ENCODE measurements around the gene IMPG1.

The IMPG1 gene, protein sequence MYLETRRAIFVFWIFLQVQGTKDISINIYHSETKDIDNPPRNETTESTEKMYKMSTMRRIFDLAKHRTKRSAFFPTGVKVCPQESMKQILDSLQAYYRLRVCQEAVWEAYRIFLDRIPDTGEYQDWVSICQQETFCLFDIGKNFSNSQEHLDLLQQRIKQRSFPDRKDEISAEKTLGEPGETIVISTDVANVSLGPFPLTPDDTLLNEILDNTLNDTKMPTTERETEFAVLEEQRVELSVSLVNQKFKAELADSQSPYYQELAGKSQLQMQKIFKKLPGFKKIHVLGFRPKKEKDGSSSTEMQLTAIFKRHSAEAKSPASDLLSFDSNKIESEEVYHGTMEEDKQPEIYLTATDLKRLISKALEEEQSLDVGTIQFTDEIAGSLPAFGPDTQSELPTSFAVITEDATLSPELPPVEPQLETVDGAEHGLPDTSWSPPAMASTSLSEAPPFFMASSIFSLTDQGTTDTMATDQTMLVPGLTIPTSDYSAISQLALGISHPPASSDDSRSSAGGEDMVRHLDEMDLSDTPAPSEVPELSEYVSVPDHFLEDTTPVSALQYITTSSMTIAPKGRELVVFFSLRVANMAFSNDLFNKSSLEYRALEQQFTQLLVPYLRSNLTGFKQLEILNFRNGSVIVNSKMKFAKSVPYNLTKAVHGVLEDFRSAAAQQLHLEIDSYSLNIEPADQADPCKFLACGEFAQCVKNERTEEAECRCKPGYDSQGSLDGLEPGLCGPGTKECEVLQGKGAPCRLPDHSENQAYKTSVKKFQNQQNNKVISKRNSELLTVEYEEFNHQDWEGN

DNA sequence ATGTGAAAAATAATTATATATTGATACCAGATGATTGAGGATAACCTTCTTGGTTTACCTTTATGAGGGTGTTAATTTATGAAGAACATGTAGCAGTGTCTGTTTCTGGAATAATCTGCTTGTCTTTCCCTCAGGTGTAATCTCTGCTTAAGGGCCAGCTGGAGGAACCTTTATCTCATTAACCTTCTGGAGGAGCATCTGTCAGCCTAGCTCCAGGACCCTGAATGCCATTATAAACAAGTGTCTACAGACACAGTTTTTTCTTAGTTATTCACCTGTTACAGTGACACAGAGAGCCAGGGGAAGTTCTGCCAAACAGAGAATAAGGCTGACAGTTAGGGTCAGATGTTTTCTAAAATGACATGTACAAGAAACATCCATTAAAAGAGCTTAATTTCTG, at the start of gene IMPG1:
IMPG1 (minus strand) TSS at position 101 of the 400 bp plus-strand sequence. CDS start 174 bp downstream, outside the sequence.
- TF ChIP-seq, protein P1, sequence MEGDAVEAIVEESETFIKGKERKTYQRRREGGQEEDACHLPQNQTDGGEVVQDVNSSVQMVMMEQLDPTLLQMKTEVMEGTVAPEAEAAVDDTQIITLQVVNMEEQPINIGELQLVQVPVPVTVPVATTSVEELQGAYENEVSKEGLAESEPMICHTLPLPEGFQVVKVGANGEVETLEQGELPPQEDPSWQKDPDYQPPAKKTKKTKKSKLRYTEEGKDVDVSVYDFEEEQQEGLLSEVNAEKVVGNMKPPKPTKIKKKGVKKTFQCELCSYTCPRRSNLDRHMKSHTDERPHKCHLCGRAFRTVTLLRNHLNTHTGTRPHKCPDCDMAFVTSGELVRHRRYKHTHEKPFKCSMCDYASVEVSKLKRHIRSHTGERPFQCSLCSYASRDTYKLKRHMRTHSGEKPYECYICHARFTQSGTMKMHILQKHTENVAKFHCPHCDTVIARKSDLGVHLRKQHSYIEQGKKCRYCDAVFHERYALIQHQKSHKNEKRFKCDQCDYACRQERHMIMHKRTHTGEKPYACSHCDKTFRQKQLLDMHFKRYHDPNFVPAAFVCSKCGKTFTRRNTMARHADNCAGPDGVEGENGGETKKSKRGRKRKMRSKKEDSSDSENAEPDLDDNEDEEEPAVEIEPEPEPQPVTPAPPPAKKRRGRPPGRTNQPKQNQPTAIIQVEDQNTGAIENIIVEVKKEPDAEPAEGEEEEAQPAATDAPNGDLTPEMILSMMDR (IDR thresholded peaks at IDR 0.05; ENCODE audit: extremely low read depth, insufficient read depth, missing control alignments): no peak
- no peak for DNase-seq (ENCODE audit: low spot score)
- in situ Hi-C loops (cut with MboI; ENCODE audit: low pct_unique_long_range_greater_than_20kb, low sequenced_read_pairs, unreplicated experiment): no loop called here

DNA sequence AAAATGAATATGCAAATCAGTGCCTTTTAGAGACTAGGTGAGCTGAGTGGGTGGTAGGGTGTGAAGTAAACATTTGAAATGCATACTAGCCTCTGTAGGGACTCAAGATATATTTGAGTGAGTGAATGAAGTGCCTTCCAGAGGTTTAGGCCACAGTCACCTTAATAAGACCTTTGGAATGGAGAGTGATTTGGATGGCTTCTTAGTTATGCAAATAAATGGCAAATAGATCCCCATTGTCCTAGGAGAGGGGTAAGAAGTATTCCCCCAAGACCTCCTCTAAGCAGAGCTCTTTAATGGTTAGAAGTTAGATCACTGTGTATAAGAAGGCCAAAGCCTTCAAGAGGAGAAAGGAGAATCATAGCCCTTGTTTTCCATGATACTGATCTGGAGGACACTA, 47.8 kb upstream of the IMPG1 start:
- TF ChIP-seq, protein P1 (IDR thresholded peaks at IDR 0.05; ENCODE audit: extremely low read depth, insufficient read depth, missing control alignments): no peak
- in situ Hi-C loops (cut with MboI; ENCODE audit: low pct_unique_long_range_greater_than_20kb, low sequenced_read_pairs, unreplicated experiment): no loop called here
- no peak for DNase-seq (ENCODE audit: low spot score)

- in situ Hi-C loops (cut with MboI; ENCODE audit: low pct_unique_long_range_greater_than_20kb, low sequenced_read_pairs, unreplicated experiment): no loop called here
- no peak for DNase-seq (ENCODE audit: low spot score)
- TF ChIP-seq, protein P1 (IDR thresholded peaks at IDR 0.05; ENCODE audit: extremely low read depth, insufficient read depth, missing control alignments): no peak
These were observed 819 bp upstream of the IMPG1 start for GRCh38 chr6:76073281-76073680.

- TF ChIP-seq, protein P1 (IDR thresholded peaks at IDR 0.05; ENCODE audit: extremely low read depth, insufficient read depth, missing control alignments): no peak
- in situ Hi-C loops (cut with MboI; ENCODE audit: low pct_unique_long_range_greater_than_20kb, low sequenced_read_pairs, unreplicated experiment): no loop called here
- DNase-seq (ENCODE audit: low spot score): no peak
These were observed 15.0 kb downstream of the IMPG1 start for GRCh38 chr6:76057469-76057868.

DNA sequence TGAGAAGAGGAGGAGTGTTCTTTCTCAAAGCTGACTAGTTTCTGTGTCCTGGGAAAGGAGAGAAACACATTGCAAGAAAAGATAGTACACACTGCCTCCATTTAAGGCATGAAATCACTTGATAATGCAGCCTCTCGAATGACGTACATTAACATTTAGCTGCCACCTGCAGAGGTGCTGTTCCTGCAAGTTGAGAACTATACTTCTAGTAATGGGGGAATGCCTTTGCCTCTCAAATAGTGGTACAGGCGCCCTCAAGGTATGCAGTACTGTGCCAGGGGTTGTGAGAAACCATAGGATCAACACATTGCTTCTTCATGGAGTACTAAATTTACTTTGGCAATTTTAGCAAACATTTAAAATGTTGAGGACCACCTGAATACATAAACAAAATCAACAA, 20.1 kb downstream of the IMPG1 start:
- DNase-seq (ENCODE audit: low spot score): no peak
- TF ChIP-seq, protein P1 (IDR thresholded peaks at IDR 0.05; ENCODE audit: extremely low read depth, insufficient read depth, missing control alignments): no peak
- in situ Hi-C loops (cut with MboI; ENCODE audit: low pct_unique_long_range_greater_than_20kb, low sequenced_read_pairs, unreplicated experiment): no loop called here

GRCh38 chr6:76043690-76044089, 28.8 kb downstream of the IMPG1 start:
- TF ChIP-seq, protein P1 (IDR thresholded peaks at IDR 0.05; ENCODE audit: extremely low read depth, insufficient read depth, missing control alignments): no peak
- in situ Hi-C loops (cut with MboI; ENCODE audit: low pct_unique_long_range_greater_than_20kb, low sequenced_read_pairs, unreplicated experiment): loop anchor here (25.0 kb wide), 1 partner anchor 94 kb away; no protein-coding TSS in a partner anchor
- DNase-seq (ENCODE audit: low spot score): no peak
